H9 (cell line): Measurements from ENCODE around the gene WNT2. TPM values are rescaled to one million over a fixed set of nuclear protein-coding genes. Genes with fewer than 3 reads are reported as not detected.

ENCODE experiments used
- DNase-seq: peaks from one replicate; pipeline ENCODE4 v3.0.0-alpha.2; 2017
- H2AFZ ChIP-seq: one replicate; pipeline ENCODE4 v1.6.1; 2013; ENCODE audit warnings: mild to moderate bottlenecking, low read length, control low read depth, moderate library complexity
- H2AK5ac ChIP-seq: 2 replicates; pipeline ENCODE4 v1.6.1; 2013; ENCODE audit warnings: low read length, control low read depth, mixed read lengths; ENCODE audit not compliant: insufficient read length
- H2BK120ac ChIP-seq: one replicate; pipeline ENCODE4 v1.6.1; 2013; ENCODE audit warnings: low read depth, mild to moderate bottlenecking, low read length, control low read depth, inconsistent platforms; ENCODE audit not compliant: poor library complexity, severe bottlenecking
- H2BK12ac ChIP-seq: 2 replicates; pipeline ENCODE4 v1.6.1; 2013; ENCODE audit warnings: low read length, control low read depth, mixed read lengths, low read depth; ENCODE audit not compliant: insufficient read length
- H2BK15ac ChIP-seq: 2 replicates; pipeline ENCODE4 v1.6.1; 2013; ENCODE audit warnings: low read depth, low read length, control low read depth
- H2BK20ac ChIP-seq: one replicate; pipeline ENCODE4 v1.6.1; 2013; ENCODE audit warnings: low read depth, mild to moderate bottlenecking, low read length, control low read depth, inconsistent platforms; ENCODE audit not compliant: poor library complexity, severe bottlenecking
- H2BK5ac ChIP-seq: 2 replicates; pipeline ENCODE4 v1.6.1; 2013; ENCODE audit warnings: low read length, control low read depth, mixed read lengths; ENCODE audit not compliant: insufficient read length
- H3K14ac ChIP-seq: 2 replicates; pipeline ENCODE4 v1.6.1; 2013; ENCODE audit warnings: low read length, control low read depth; ENCODE audit not compliant: insufficient read depth
- H3K18ac ChIP-seq: 2 replicates; pipeline ENCODE4 v1.6.1; 2013; ENCODE audit warnings: low read depth, mild to moderate bottlenecking, mixed read lengths, low read length, control low read depth; ENCODE audit not compliant: insufficient read length
- H3K23ac ChIP-seq: 2 replicates; pipeline ENCODE4 v1.6.1; 2013; ENCODE audit warnings: low read length, control low read depth, mixed read lengths, low read depth; ENCODE audit not compliant: insufficient read length
- H3K23me2 ChIP-seq: 2 replicates; pipeline ENCODE4 v1.6.1; 2013; ENCODE audit warnings: low read depth, mild to moderate bottlenecking, mixed read lengths, low read length, control low read depth; ENCODE audit not compliant: insufficient read length, poor library complexity, severe bottlenecking
- H3K27ac ChIP-seq: 2 replicates; pipeline ENCODE4 v1.5.1; 2013; ENCODE audit warnings: low read length, control low read depth, mixed read lengths, low read depth; ENCODE audit not compliant: insufficient read length
- H3K27me3 ChIP-seq: 2 replicates; pipeline ENCODE4 v1.6.1; 2013; ENCODE audit warnings: low read length, control low read depth, inconsistent platforms; ENCODE audit not compliant: insufficient read depth
- H3K4ac ChIP-seq: 2 replicates; pipeline ENCODE4 v1.6.1; 2013; ENCODE audit warnings: low read depth, mild to moderate bottlenecking, control low read depth, inconsistent platforms, low read length, moderate library complexity
- H3K4me1 ChIP-seq: 2 replicates; pipeline ENCODE4 v1.6.1; 2013; ENCODE audit warnings: low read length, control low read depth, inconsistent platforms; ENCODE audit not compliant: insufficient read depth
- H3K4me2 ChIP-seq: 2 replicates; pipeline ENCODE4 v1.6.1; 2013; ENCODE audit warnings: low read length, control low read depth, mixed read lengths; ENCODE audit not compliant: insufficient read length, insufficient read depth
- H3K56ac ChIP-seq: 2 replicates; pipeline ENCODE4 v1.6.1; 2013; ENCODE audit warnings: low read depth, mild to moderate bottlenecking, mixed read lengths, low read length, control low read depth; ENCODE audit not compliant: insufficient read length
- H3K79me1 ChIP-seq: 2 replicates; pipeline ENCODE4 v1.6.1; 2013; ENCODE audit warnings: low read depth, mild to moderate bottlenecking, moderate library complexity, low read length, control low read depth, inconsistent platforms; ENCODE audit not compliant: insufficient read depth, poor library complexity, severe bottlenecking
- H3K79me2 ChIP-seq: 2 replicates; pipeline ENCODE4 v1.6.1; 2013; ENCODE audit warnings: low read length, control low read depth, inconsistent platforms; ENCODE audit not compliant: insufficient read depth
- H3K9ac ChIP-seq: 2 replicates; pipeline ENCODE4 v1.6.1; 2013; ENCODE audit warnings: low read length, control low read depth, mixed read lengths; ENCODE audit not compliant: insufficient read length; ENCODE audit errors: extremely low read depth
- H3K9me3 ChIP-seq: one replicate; pipeline ENCODE4 v1.6.1; 2013; ENCODE audit warnings: low read depth, low read length, inconsistent platforms; ENCODE audit not compliant: control insufficient read depth
- H3T11ph ChIP-seq: one replicate; pipeline ENCODE4 v1.6.1; 2013; ENCODE audit warnings: mild to moderate bottlenecking, low read length, control low read depth, inconsistent platforms
- H4K20me1 ChIP-seq: one replicate; pipeline ENCODE4 v1.6.1; 2013; ENCODE audit not compliant: control insufficient read depth, insufficient read length, insufficient read depth
- H4K5ac ChIP-seq: 2 replicates; pipeline ENCODE4 v1.6.1; 2013; ENCODE audit warnings: low read depth, mild to moderate bottlenecking, mixed read lengths, low read length, control low read depth; ENCODE audit not compliant: insufficient read length
- H4K8ac ChIP-seq: replicated peaks from 2 replicates; pipeline ENCODE4 v1.6.1; 2013; ENCODE audit warnings: low read length, control low read depth, mixed read lengths, low read depth; ENCODE audit not compliant: insufficient read length
- H4K91ac ChIP-seq: 2 replicates; pipeline ENCODE4 v1.6.1; 2013; ENCODE audit warnings: low read depth, mild to moderate bottlenecking, moderate library complexity, mixed read lengths, low read length, control low read depth; ENCODE audit not compliant: insufficient read length
- H3K27ac Mint-ChIP-seq, 3 experiments: 2 replicates in 2 of 3; 3 replicates in 1 of 3; pipeline ENCODE4 v1.8.0; 2020 to 2021; ENCODE audit warnings: mixed read lengths in 3 of 3, mild to moderate bottlenecking in 1 of 3, moderate library complexity in 1 of 3
- H3K27me3 Mint-ChIP-seq: 2 replicates; pipeline ENCODE4 v1.8.0; 2021; ENCODE audit warnings: low read depth, mild to moderate bottlenecking, moderate library complexity, mixed read lengths
- H3K36me3 Mint-ChIP-seq, 3 experiments: 2 replicates in 2 of 3; 3 replicates in 1 of 3; pipeline ENCODE4 v1.8.0; 2020 to 2021; ENCODE audit warnings: low read depth in 3 of 3, mixed read lengths in 3 of 3; ENCODE audit not compliant: insufficient read depth in 1 of 3
- H3K4me1 Mint-ChIP-seq, 2 experiments: 2 replicates each; pipeline ENCODE4 v1.8.0; 2020; ENCODE audit warnings: mixed read lengths in 2 of 2
- H3K4me3 Mint-ChIP-seq, 2 experiments: 2 replicates in 1 of 2; 3 replicates in 1 of 2; pipeline ENCODE4 v1.8.0; 2020 to 2021; ENCODE audit warnings: mild to moderate bottlenecking in 2 of 2, mixed read lengths in 2 of 2, moderate library complexity in 1 of 2
- H3K9me3 Mint-ChIP-seq, 2 experiments: 2 replicates in 1 of 2; 3 replicates in 1 of 2; pipeline ENCODE4 v1.8.0; 2020; ENCODE audit warnings: mild to moderate bottlenecking in 2 of 2, mixed read lengths in 2 of 2, moderate library complexity in 1 of 2
- CTCF ChIP-seq: fragments of 200-600 bp; sonication (generic); conservative IDR thresholded peaks from 3 replicates; pipeline ENCODE4 v1.8.0; 2021; ENCODE audit warnings: antibody characterized with exemption, mild to moderate bottlenecking
- WGBS: extraction: QIAGEN DNeasy Blood & Tissue Kit; methylation state at CpG from one replicate; pipeline ENCODE4 v1.1.7; 2013; ENCODE audit warnings: missing lambda C conversion rate, low lambda C conversion rate, mixed read lengths; ENCODE audit not compliant: insufficient read length; ENCODE audit errors: extremely low coverage; 5-methylcytosine and 5-hydroxymethylcytosine counted together
- total RNA-seq: library from RNA; stranded (reverse); gene quantifications from 2 replicates; pipeline ENCODE4 v1.2.1, GENCODE V29; 2021

The WNT2 gene
- total RNA-seq, 1 experiment from 2014 or later, result not detected

- H3K4me3 Mint-ChIP-seq, result no peak overlapping the region
- no peaks in the 10 kb centered on the region for H4K20me1 ChIP-seq
- H3K79me2 ChIP-seq, result no peaks in the 10 kb centered on the region
- no peaks in the 10 kb centered on the region for H3K9me3 ChIP-seq
- H2AFZ ChIP-seq, result no peak overlapping the region
- H3K4me1 Mint-ChIP-seq, result 0 out of 4 replicates have a peak, but pooled peaks cover 0 to 4% of the 10 kb centered on the region in 2 experiments
- no peak overlapping the region for H3K23ac ChIP-seq
- no peak overlapping the region for H3K56ac ChIP-seq
- TF ChIP-seq CTCF, result no peak
- no peak overlapping the region for H2BK5ac ChIP-seq
- WGBS, result no CpG with 5 or more reads among the region's 1 CpG
- no peaks in the 10 kb centered on the region for H3K4me1 ChIP-seq
- no peak overlapping the region for H4K5ac ChIP-seq
- H3K4ac ChIP-seq, result no peak overlapping the region
- H3K23me2 ChIP-seq, result no peaks in the 10 kb centered on the region
- no peak overlapping the region for H3K18ac ChIP-seq
- no peaks in the 10 kb centered on the region for H3K27me3 Mint-ChIP-seq
- DNase-seq, result no peak
- no peak overlapping the region for H4K91ac ChIP-seq
- no peak overlapping the region for H3K9ac ChIP-seq
- no peaks in the 10 kb centered on the region for H3K36me3 Mint-ChIP-seq
- no peaks in the 10 kb centered on the region for H3K9me3 Mint-ChIP-seq
- H3K4me2 ChIP-seq, result no peak overlapping the region
- no peaks in the 10 kb centered on the region for H3K79me1 ChIP-seq
- no peaks in the 10 kb centered on the region for H3K27me3 ChIP-seq
- H2AK5ac ChIP-seq, result no peak overlapping the region
- no peak overlapping the region for H2BK15ac ChIP-seq
- H3K27ac Mint-ChIP-seq, result no peak overlapping the region
- no peak overlapping the region for H4K8ac ChIP-seq
- no peak overlapping the region for H3T11ph ChIP-seq
- H3K27ac ChIP-seq, result no peak overlapping the region
- H2BK12ac ChIP-seq, result no peak overlapping the region
- no peak overlapping the region for H2BK20ac ChIP-seq
- no peak overlapping the region for H3K14ac ChIP-seq
- H2BK120ac ChIP-seq, result no peak overlapping the region
Observed at GRCh38 chr7:117372073-117372472, 49.2 kb upstream of the WNT2 start.
